Measurements from ENCODE around the gene MRPL3.

DNA sequence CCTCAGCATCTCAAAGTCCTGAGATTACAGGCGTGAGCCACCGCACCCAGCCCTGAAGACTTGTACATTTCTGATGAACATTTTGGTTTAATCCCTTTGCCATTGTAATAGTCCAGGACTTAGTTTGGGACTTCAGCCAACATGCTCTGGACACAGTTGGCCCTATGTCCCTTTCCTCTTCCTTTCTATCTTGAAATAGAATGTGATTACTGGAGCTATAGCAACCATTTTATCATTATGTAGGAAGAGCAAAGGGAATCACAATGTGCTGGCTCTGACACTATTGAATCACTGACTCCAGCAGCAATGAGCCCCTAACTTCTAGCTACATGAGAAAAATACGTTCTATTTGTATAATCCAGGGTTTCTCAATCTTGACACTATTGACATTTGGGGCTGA lies 34.8 kb upstream of the MRPL3 start:
- TF ChIP-seq, protein P1, sequence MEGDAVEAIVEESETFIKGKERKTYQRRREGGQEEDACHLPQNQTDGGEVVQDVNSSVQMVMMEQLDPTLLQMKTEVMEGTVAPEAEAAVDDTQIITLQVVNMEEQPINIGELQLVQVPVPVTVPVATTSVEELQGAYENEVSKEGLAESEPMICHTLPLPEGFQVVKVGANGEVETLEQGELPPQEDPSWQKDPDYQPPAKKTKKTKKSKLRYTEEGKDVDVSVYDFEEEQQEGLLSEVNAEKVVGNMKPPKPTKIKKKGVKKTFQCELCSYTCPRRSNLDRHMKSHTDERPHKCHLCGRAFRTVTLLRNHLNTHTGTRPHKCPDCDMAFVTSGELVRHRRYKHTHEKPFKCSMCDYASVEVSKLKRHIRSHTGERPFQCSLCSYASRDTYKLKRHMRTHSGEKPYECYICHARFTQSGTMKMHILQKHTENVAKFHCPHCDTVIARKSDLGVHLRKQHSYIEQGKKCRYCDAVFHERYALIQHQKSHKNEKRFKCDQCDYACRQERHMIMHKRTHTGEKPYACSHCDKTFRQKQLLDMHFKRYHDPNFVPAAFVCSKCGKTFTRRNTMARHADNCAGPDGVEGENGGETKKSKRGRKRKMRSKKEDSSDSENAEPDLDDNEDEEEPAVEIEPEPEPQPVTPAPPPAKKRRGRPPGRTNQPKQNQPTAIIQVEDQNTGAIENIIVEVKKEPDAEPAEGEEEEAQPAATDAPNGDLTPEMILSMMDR (IDR thresholded peaks at IDR 0.05): no peak
- TF ChIP-seq POLR2A (IDR thresholded peaks at IDR 0.05): no peak

All from heart left ventricle (tissue), 13 donors.